Mucosa of stomach (tissue), 1 donor: ENCODE data around the gene TPSAB1.

Source experiments
- H3K27me3 ChIP-seq: one replicate; pipeline ENCODE4 v1.7.0; 2013; ENCODE audit warnings: mild to moderate bottlenecking, low read length; ENCODE audit not compliant: control insufficient read depth, insufficient read depth
- H3K36me3 ChIP-seq: one replicate; pipeline ENCODE4 v1.7.0; 2013; ENCODE audit warnings: low read length; ENCODE audit not compliant: control insufficient read depth, insufficient read depth
- H3K4me1 ChIP-seq: one replicate; pipeline ENCODE4 v1.7.0; 2013; ENCODE audit warnings: mild to moderate bottlenecking, low read length; ENCODE audit not compliant: control insufficient read depth, insufficient read depth
- H3K4me3 ChIP-seq: one replicate; pipeline ENCODE4 v1.7.0; 2013; ENCODE audit warnings: low read length
- H3K9ac ChIP-seq: one replicate; pipeline ENCODE4 v1.7.0; 2013; ENCODE audit warnings: mild to moderate bottlenecking, low read length, moderate library complexity
- H3K9me3 ChIP-seq: one replicate; pipeline ENCODE4 v1.7.0; 2013; ENCODE audit warnings: mild to moderate bottlenecking, low read length, moderate library complexity; ENCODE audit not compliant: control insufficient read depth
- donor health status: Pancreatic carcinoma.

Gene TPSAB1

DNA sequence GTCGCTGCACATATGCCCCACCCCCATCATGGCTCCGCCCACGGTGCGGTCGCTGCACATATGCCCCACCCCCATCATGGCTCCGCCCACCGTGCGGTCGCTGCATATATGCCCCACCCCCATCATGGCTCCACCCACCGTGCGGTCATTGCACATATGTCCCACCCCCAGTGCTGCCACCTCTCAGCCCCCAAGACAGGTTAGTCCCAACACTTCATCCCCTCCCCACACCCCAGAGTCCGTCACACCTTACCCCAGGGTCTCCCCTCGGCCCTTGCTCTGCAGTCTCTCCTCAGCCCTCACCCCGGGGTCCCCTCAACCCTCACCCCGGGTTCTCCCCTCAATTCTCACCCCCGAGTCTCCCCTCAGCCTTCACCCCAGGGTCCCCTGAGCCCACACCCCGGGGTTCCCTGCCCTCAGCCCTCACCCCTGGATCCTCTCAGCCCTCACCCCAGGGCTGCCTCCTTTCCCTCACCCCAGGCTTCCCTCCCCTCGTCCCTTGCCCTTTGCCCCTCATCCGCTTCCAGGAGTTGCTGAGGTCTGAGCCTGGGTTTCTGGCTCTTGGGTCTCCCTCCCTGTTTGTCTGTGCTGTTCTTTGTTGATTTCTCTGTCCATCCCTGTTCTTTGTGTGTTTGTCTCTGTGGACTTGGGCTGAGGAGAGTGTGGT lies 41.0 kb upstream of the TPSAB1 start:
- H3K4me1 ChIP-seq = no peaks in the 10 kb centered on the region
- H3K27me3 ChIP-seq = no peaks in the 10 kb centered on the region
- H3K36me3 ChIP-seq = no peaks in the 10 kb centered on the region

DNA sequence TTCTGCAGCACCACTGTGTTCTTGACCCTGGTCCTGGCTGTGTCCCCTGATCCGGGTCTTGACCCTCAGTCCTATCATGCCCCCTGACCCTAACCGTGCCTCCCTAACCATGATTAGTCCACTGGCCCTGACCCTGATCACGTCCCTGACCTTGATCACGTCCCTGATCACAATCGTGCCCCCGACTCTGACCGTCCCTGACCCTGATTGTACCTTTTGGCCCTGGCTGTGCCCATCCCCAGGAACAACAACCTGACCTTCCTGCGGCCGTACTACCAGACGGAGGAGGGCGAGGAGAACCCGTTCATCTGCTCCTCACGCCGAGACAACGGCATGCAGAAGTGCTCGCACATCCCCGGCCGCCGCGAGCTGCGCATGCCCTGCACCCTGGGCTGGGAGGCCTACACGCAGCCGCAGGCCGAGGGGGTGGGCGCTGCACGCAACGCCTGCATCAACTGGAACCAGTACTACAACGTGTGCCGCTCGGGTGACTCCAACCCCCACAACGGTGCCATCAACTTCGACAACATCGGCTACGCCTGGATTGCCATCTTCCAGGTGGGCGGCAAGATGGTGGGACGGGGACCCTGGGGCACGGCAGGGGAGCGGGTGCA lies 40.4 kb upstream of the TPSAB1 start:
- Histone ChIP-seq H3K4me3 (no peak overlapping the region), H3K36me3 (no peaks in the 10 kb centered on the region), H3K9ac (no peak overlapping the region), H3K9me3 (no peaks in the 10 kb centered on the region), H3K4me1 (peaks cover 2% of the 10 kb centered on the region), H3K27me3 (no peaks in the 10 kb centered on the region)

More for the DNA sequence above, 41.0 kb upstream of the TPSAB1 start:
- no peaks in the 10 kb centered on the region for H3K9me3 ChIP-seq
- H3K9ac ChIP-seq = no peak overlapping the region
- H3K4me3 ChIP-seq = no peak overlapping the region

DNA sequence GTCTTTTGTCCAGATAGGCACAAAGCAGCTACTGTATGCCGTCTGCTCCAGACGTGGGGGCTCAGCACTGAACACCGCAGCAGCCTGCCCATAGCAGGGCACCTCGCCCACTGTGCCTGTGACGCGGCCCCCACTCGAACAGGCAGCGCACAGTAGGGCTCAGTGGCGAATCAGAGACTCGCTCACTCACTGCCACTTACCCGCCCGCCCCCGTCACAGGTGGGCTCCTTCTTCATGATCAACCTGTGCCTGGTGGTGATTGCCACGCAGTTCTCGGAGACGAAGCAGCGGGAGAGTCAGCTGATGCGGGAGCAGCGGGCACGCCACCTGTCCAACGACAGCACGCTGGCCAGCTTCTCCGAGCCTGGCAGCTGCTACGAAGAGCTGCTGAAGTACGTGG lies 39.1 kb upstream of the TPSAB1 start:
- Histone ChIP-seq H3K27me3 (no peaks in the 10 kb centered on the region), H3K4me3 (no peak overlapping the region), H3K9me3 (no peaks in the 10 kb centered on the region), H3K4me1 (peaks cover 5% of the 10 kb centered on the region), H3K9ac (no peak overlapping the region), H3K36me3 (no peaks in the 10 kb centered on the region)

DNA sequence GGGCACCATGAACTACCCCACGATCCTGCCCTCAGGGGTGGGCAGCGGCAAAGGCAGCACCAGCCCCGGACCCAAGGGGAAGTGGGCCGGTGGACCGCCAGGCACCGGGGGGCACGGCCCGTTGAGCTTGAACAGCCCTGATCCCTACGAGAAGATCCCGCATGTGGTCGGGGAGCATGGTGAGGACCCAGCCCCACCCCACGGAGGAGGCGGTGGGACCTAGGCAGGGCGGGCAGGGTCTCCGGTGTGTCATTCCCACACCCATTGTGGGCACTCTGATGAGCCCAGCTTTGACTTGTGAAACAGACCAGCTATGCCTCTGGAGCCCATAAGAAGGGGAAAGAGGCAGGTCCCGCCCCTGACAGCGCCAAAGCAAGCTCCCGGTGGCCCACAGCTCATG lies 38.2 kb upstream of the TPSAB1 start:
- no peaks in the 10 kb centered on the region for H3K27me3 ChIP-seq
- H3K4me1 ChIP-seq = peaks cover 5% of the 10 kb centered on the region
- no peak overlapping the region for H3K9ac ChIP-seq
- no peaks in the 10 kb centered on the region for H3K9me3 ChIP-seq
- H3K4me3 ChIP-seq = no peak overlapping the region
- no peaks in the 10 kb centered on the region for H3K36me3 ChIP-seq

DNA sequence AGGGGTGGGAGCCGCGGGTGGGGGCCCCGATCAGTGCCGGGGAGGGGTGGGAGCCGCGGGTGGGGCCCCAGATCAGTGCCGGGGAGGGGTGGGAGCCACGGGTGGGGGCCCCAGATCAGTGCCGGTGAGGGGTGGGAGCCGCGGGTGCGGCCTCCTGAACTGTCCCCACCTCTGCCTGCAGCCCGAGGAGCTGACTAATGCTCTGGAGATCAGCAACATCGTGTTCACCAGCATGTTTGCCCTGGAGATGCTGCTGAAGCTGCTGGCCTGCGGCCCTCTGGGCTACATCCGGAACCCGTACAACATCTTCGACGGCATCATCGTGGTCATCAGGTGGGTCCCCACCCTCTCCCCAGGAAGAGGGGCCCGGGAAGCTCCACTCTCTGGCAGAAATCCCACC lies 35.6 kb upstream of the TPSAB1 start:
- Histone ChIP-seq H3K27me3 (no peaks in the 10 kb centered on the region), H3K9ac (no peak overlapping the region), H3K4me1 (peaks cover 5% of the 10 kb centered on the region), H3K9me3 (no peaks in the 10 kb centered on the region), H3K4me3 (no peak overlapping the region), H3K36me3 (no peaks in the 10 kb centered on the region)

DNA sequence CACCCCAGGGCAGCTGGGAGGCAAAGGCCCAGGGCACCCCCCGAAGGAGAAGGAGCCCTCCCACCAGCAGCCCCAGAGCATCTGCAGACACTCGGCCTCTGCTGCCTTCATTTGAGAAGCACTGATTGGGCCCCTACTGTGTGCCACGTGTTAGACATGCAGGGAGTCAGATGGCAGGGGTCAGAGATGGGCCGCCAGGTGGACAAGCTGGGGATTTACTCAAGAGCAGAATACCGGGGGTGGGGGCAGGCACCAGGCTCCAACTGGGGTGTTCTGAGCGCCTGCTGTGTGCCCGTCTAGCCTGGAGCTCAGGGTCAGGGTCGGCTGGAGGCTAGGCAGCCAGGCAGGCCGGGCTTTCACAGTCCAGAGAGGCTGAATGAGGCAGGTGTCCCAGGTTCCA lies 34.2 kb upstream of the TPSAB1 start:
- Histone ChIP-seq H3K36me3 (no peaks in the 10 kb centered on the region), H3K9me3 (no peaks in the 10 kb centered on the region), H3K9ac (no peak overlapping the region), H3K4me3 (no peak overlapping the region), H3K4me1 (peaks cover 5% of the 10 kb centered on the region), H3K27me3 (no peaks in the 10 kb centered on the region)

DNA sequence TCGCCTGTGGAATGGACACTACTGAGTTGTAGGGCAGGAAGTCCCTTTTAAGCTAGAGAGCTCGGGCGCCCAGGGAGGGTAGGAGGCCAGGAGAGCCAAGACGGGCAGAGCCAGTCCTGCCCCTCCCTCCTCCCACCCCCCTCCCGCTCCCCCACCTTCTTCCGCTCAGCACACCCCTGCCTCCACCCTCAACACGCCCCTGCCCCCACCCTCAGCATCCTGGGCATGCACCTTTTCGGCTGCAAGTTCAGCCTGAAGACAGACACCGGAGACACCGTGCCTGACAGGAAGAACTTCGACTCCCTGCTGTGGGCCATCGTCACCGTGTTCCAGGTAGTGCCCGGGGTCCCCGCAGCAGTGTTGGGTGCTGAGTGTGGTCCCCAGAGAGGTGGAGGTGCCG lies 33.7 kb upstream of the TPSAB1 start:
- H3K27me3 ChIP-seq = no peaks in the 10 kb centered on the region
- no peak overlapping the region for H3K9ac ChIP-seq
- no peaks in the 10 kb centered on the region for H3K9me3 ChIP-seq
- H3K36me3 ChIP-seq = no peaks in the 10 kb centered on the region
- peaks cover 5% of the 10 kb centered on the region for H3K4me1 ChIP-seq
- no peak overlapping the region for H3K4me3 ChIP-seq

DNA sequence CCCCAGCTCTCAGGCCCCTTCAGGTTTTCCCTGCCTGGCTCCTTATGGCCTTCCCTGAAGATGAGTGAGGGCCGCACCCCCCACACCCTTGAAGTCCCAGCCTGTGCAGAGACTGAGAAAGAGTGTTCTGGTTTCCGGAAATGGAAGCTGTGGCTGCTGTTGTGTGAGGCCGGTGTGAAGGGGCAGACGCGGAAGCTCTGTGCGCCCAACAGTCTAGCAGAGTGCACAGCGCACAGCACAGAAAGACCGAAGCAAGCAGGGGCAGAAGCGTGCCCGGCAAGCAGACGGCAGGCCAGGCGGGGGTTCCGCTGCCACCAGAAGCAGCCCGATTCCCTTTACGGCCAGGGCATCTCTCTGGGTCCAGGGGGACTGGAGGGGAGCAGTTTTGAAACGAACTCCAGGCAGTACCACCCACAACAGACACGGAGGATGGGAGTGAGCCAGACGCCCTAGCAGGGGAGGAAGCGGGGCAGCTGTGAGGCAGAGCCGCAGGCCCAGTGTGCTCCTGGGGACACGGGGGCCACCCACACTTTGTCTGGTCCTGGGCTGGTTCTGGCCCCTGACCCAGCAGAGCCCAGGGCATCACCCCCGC lies 32.2 kb upstream of the TPSAB1 start:
- no peak overlapping the region for H3K4me3 ChIP-seq
- H3K36me3 ChIP-seq = no peaks in the 10 kb centered on the region
- H3K9me3 ChIP-seq = no peaks in the 10 kb centered on the region
- H3K9ac ChIP-seq = no peak overlapping the region
- H3K27me3 ChIP-seq = no peaks in the 10 kb centered on the region
- peaks cover 5% of the 10 kb centered on the region for H3K4me1 ChIP-seq

DNA sequence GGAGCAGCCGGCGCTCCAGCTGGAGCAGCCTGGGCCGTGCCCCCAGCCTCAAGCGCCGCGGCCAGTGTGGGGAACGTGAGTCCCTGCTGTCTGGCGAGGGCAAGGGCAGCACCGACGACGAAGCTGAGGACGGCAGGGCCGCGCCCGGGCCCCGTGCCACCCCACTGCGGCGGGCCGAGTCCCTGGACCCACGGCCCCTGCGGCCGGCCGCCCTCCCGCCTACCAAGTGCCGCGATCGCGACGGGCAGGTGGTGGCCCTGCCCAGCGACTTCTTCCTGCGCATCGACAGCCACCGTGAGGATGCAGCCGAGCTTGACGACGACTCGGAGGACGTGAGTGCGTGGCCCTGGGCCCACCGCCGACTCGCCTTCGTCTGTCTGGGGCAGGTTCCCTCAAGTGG lies 31.4 kb upstream of the TPSAB1 start:
- Histone ChIP-seq H3K9me3 (no peaks in the 10 kb centered on the region), H3K36me3 (no peaks in the 10 kb centered on the region), H3K9ac (no peak overlapping the region), H3K4me1 (peaks cover 5% of the 10 kb centered on the region), H3K27me3 (no peaks in the 10 kb centered on the region), H3K4me3 (no peak overlapping the region)

DNA sequence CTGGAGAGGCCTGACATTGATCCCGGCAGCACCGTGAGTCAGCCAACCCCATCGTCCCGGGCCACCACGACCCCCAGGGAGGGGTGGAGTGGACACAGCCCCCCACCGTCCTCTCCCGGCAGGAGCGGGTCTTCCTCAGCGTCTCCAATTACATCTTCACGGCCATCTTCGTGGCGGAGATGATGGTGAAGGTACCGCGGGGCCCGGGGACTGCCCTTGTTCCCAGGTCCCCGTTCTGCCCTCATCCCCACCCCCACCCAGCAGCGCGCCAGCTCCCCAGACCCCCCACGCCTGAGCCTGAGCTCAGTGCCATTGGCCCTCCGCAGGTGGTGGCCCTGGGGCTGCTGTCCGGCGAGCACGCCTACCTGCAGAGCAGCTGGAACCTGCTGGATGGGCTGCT lies 30.0 kb upstream of the TPSAB1 start:
- Histone ChIP-seq H3K27me3 (no peaks in the 10 kb centered on the region), H3K4me1 (no peaks in the 10 kb centered on the region), H3K36me3 (no peaks in the 10 kb centered on the region), H3K9ac (no peak overlapping the region), H3K9me3 (no peaks in the 10 kb centered on the region), H3K4me3 (no peak overlapping the region)

DNA sequence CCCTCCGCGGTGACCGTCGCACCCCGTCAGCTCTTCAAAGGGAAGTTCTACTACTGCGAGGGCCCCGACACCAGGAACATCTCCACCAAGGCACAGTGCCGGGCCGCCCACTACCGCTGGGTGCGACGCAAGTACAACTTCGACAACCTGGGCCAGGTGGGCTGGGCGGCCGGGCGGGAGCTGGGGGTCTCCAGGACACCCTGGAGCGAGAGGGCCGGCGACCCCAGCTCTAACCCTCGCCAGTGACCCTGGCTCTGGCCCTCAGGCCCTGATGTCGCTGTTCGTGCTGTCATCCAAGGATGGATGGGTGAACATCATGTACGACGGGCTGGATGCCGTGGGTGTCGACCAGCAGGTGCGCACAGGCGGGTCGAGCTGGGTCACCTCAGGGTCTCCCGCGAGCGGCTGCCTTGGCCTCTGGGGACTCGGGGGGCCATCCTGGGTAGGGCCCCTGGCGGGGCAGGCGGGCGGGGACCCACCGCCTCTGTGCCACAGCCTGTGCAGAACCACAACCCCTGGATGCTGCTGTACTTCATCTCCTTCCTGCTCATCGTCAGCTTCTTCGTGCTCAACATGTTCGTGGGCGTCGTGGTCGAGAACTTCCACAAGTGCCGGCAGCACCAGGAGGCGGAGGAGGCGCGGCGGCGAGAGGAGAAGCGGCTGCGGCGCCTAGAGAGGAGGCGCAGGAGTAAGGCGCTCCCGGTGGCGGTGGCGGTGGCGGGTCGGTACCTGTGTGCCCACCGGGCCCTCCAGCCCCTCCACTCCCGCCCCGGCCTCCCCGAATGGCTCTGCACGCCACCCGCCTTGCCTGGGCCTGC lies 28.8 kb upstream of the TPSAB1 start:
- H3K9me3 ChIP-seq = no peaks in the 10 kb centered on the region
- H3K9ac ChIP-seq = no peak overlapping the region
- H3K36me3 ChIP-seq = no peaks in the 10 kb centered on the region
- H3K27me3 ChIP-seq = no peaks in the 10 kb centered on the region
- no peak overlapping the region for H3K4me3 ChIP-seq
- no peaks in the 10 kb centered on the region for H3K4me1 ChIP-seq

DNA sequence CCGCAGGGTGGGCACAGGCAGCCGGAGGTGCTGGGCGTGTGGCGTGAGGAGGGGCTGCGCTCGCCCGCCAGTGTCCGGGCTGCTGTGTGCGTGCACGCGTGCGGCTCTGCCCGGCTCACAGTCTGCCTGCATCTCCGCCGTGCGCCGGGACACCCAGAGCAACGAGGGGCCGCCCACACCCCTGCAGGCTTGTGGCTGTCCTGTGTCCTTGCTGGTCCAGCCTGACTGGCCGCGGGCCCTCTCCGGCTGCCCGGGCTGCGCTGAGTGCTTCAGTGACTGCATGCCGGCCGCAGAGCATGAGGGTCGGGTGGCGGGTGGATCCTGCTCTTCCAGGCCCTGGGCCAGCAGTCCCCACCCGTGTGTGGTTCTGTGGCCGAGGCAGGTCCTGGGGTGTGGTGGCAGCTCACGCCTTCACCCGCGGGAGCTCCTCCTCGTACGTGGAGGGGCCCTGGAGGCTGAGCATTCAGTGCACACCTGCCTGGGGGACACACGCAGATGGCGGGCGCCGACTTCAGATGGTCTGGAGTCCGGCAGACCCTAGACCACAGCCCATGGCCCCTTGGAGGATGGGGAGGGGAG lies 27.8 kb upstream of the TPSAB1 start:
- H3K9ac ChIP-seq = no peak overlapping the region
- no peaks in the 10 kb centered on the region for H3K27me3 ChIP-seq
- H3K9me3 ChIP-seq = no peaks in the 10 kb centered on the region
- H3K4me3 ChIP-seq = no peak overlapping the region
- no peaks in the 10 kb centered on the region for H3K4me1 ChIP-seq
- H3K36me3 ChIP-seq = no peaks in the 10 kb centered on the region
